GM23338 (cell line): ENCODE measurements around the gene STK32C. TPM values are rescaled to one million over a fixed set of nuclear protein-coding genes. Genes with fewer than 3 reads are reported as not detected.

ENCODE experiments used
- ATAC-seq: fragments of 200-7000 bp; cut with Tn5 transposase; 3 replicates; pipeline ENCODE4 v1.9.1; 2020
- DNase-seq: peaks from one replicate; pipeline ENCODE4 v3.0.0-alpha.2; 2015; ENCODE audit warnings: low spot score
- H2AFZ ChIP-seq: fragments of 200-600 bp; sonication (generic); 2 replicates; pipeline ENCODE4 v1.8.0; 2016; ENCODE audit warnings: antibody characterized with exemption, mild to moderate bottlenecking, moderate library complexity
- H3F3A ChIP-seq: fragments of 200-600 bp; sonication (generic); replicated peaks from 2 replicates; pipeline ENCODE4 v1.8.0; 2017; ENCODE audit warnings: antibody characterized with exemption, mixed run types, low read depth
- H3K27ac ChIP-seq: fragments of 200-600 bp; sonication (generic); 2 replicates; pipeline ENCODE4 v1.6.1; 2016; ENCODE audit warnings: low read depth
- H3K27me3 ChIP-seq: fragments of 200-600 bp; sonication (generic); 2 replicates; pipeline ENCODE4 v1.8.0; 2016; ENCODE audit warnings: mild to moderate bottlenecking, mixed run types, moderate library complexity; ENCODE audit not compliant: insufficient read depth
- H3K36me3 ChIP-seq: fragments of 200-600 bp; sonication (generic); 2 replicates; pipeline ENCODE4 v1.8.0; 2016; ENCODE audit warnings: mild to moderate bottlenecking; ENCODE audit not compliant: insufficient read depth
- H3K4me1 ChIP-seq: fragments of 200-600 bp; sonication (generic); 2 replicates; pipeline ENCODE4 v1.8.0; 2016; ENCODE audit warnings: mild to moderate bottlenecking, moderate library complexity; ENCODE audit not compliant: insufficient read depth
- H3K4me2 ChIP-seq: fragments of 200-600 bp; sonication (generic); 2 replicates; pipeline ENCODE4 v1.7.1; 2017; ENCODE audit warnings: mixed run types
- H3K4me3 ChIP-seq: fragments of 200-600 bp; sonication (generic); 2 replicates; pipeline ENCODE4 v1.6.1; 2016; ENCODE audit warnings: mixed run types
- H3K79me2 ChIP-seq: fragments of 200-600 bp; sonication (generic); replicated peaks from 2 replicates; pipeline ENCODE4 v1.8.0; 2017; ENCODE audit warnings: mild to moderate bottlenecking; ENCODE audit not compliant: insufficient read depth
- H3K9me2 ChIP-seq: fragments of 200-600 bp; sonication (generic); 2 replicates; pipeline ENCODE4 v1.8.0; 2017; ENCODE audit not compliant: insufficient read depth
- H4K20me1 ChIP-seq: fragments of 200-600 bp; sonication (generic); replicated peaks from 2 replicates; pipeline ENCODE4 v1.8.0; 2017; ENCODE audit warnings: mild to moderate bottlenecking; ENCODE audit not compliant: insufficient read depth
- H3K27ac Mint-ChIP-seq: 2 replicates; pipeline ENCODE4 v1.8.0; 2020; ENCODE audit warnings: inconsistent platforms, mild to moderate bottlenecking, moderate library complexity, mixed read lengths
- H3K27me3 Mint-ChIP-seq: 3 replicates; pipeline ENCODE4 v1.8.0; 2022; ENCODE audit warnings: low read depth, mild to moderate bottlenecking, moderate library complexity, mixed read lengths, inconsistent platforms; ENCODE audit not compliant: insufficient read depth, poor library complexity
- H3K36me3 Mint-ChIP-seq: 3 replicates; pipeline ENCODE4 v1.8.0; 2021; ENCODE audit warnings: low read depth, mild to moderate bottlenecking, inconsistent platforms, moderate library complexity, mixed read lengths
- H3K4me1 Mint-ChIP-seq: 3 replicates; pipeline ENCODE4 v1.8.0; 2020; ENCODE audit warnings: mild to moderate bottlenecking, inconsistent platforms, mixed read lengths
- H3K4me3 Mint-ChIP-seq: 3 replicates; pipeline ENCODE4 v1.8.0; 2021; ENCODE audit warnings: moderate library complexity, mild to moderate bottlenecking, inconsistent platforms, mixed read lengths
- H3K9me3 Mint-ChIP-seq: 3 replicates; pipeline ENCODE4 v1.8.0; 2020; ENCODE audit warnings: moderate library complexity, mild to moderate bottlenecking, inconsistent platforms, mixed read lengths
- CREB1 ChIP-seq: fragments of 250-450 bp; sonication (Bioruptor Pico); IDR thresholded peaks from 2 replicates; pipeline ENCODE4 v1.5.0; 2020; ENCODE audit warnings: low read depth, mild to moderate bottlenecking, moderate library complexity
- CTCF ChIP-seq, 2 experiments: fragments of 200-600 bp in 1 of 2; sonication (generic) in 1 of 2; conservative IDR thresholded peaks; 2 replicates each; pipeline versions ENCODE4 v1.5.1 to v1.6.1; 2016 to 2017; ENCODE audit warnings: antibody characterized with exemption in 2 of 2, low read depth in 2 of 2, mild to moderate bottlenecking in 2 of 2, moderate library complexity in 1 of 2
- EZH2 ChIP-seq: fragments of 200-600 bp; sonication (generic); IDR thresholded peaks from one replicate; pipeline ENCODE4 v1.8.0; 2017; ENCODE audit warnings: antibody characterized with exemption, mild to moderate bottlenecking, low read depth; ENCODE audit not compliant: unreplicated experiment
- EZH2phosphoT487 ChIP-seq: fragments of 200-600 bp; sonication (generic); IDR thresholded peaks from one replicate; pipeline ENCODE4 v1.8.1; 2018; ENCODE audit warnings: antibody characterized with exemption; ENCODE audit not compliant: unreplicated experiment
- JUNB ChIP-seq: IDR thresholded peaks from one replicate; pipeline ENCODE4 v1.6.1; 2016; ENCODE audit warnings: antibody characterized with exemption; ENCODE audit not compliant: unreplicated experiment
- NANOG ChIP-seq: IDR thresholded peaks from 2 replicates; pipeline ENCODE4 v1.6.1; 2016; ENCODE audit warnings: antibody characterized with exemption, borderline replicate concordance
- POLR2AphosphoS5 ChIP-seq: IDR thresholded peaks from 2 replicates; pipeline ENCODE4 v1.6.1; 2016; ENCODE audit warnings: antibody characterized with exemption, low read depth
- STAT1 ChIP-seq: IDR thresholded peaks from one replicate; pipeline ENCODE4 v1.6.1; 2016; ENCODE audit warnings: antibody characterized with exemption; ENCODE audit not compliant: unreplicated experiment
- ZNF114 ChIP-seq: fragments of 250-450 bp; sonication (Bioruptor Pico); IDR thresholded peaks from 2 replicates; pipeline ENCODE4 v1.5.0; 2020; ENCODE audit warnings: mild to moderate bottlenecking, moderate library complexity
- ZNF331 ChIP-seq: fragments of 250-450 bp; sonication (Bioruptor Pico); IDR thresholded peaks from 2 replicates; pipeline ENCODE4 v1.5.0; 2020; ENCODE audit warnings: low read depth, mild to moderate bottlenecking, moderate library complexity
- polyA plus RNA-seq: library from polyadenylated mRNA; unstranded; fragments of >200 nt; fragmentation: Nextera tagmentation; extraction: Ambion mirVana; gene quantifications from 2 replicates; pipeline ENCODE4 v1.2.1, GENCODE V29; 2016
- total RNA-seq: library from RNA; depleted of rRNA; stranded (reverse); fragments of >200 nt; shearing (Covaris generic); gene quantifications from 2 replicates; pipeline ENCODE4 v1.2.3, GENCODE V29; 2014
- TF ChIP-seq, protein P1 (sequence below): fragments of 250-450 bp; sonication (Bioruptor Pico); IDR thresholded peaks from 2 replicates; pipeline ENCODE4 v1.5.0; 2020; ENCODE audit warnings: mild to moderate bottlenecking, moderate library complexity
- TF ChIP-seq, protein P2 (sequence below): IDR thresholded peaks from 2 replicates; pipeline ENCODE4 v1.6.1; 2016; ENCODE audit warnings: antibody characterized with exemption
- TF ChIP-seq, protein P3 (sequence below): IDR thresholded peaks from one replicate; pipeline ENCODE4 v1.6.1; 2018; ENCODE audit warnings: antibody characterized with exemption; ENCODE audit not compliant: unreplicated experiment

The STK32C gene
- total and polyA plus RNA-seq, 2 experiments from 2014 or later: 10.2 to 20.5 TPM

- H3K4me2 ChIP-seq: no peak overlapping the region
- H3K9me2 ChIP-seq: no peaks in the 10 kb centered on the region
- no peaks in the 10 kb centered on the region for H3K27me3 ChIP-seq
- no peak overlapping the region for H3K4me3 ChIP-seq
- no peaks in the 10 kb centered on the region for H3K36me3 ChIP-seq
- no peaks in the 10 kb centered on the region for H4K20me1 ChIP-seq
- Mint-ChIP-seq H3K36me3 (peaks cover 4% of the 10 kb centered on the region), H3K4me1 (no peaks in the 10 kb centered on the region), H3K4me3 (no peak overlapping the region), H3K9me3 (no peaks in the 10 kb centered on the region; the same call in 1 of the 3 replicates), H3K27ac (no peak overlapping the region), H3K27me3 (peaks cover 1% of the 10 kb centered on the region)
- H2AFZ ChIP-seq: no peak overlapping the region
- no peak for ATAC-seq
- TF ChIP-seq CREB1 (CRISPR knock-in tag) (no peak), POLR2AphosphoS5 (no peak), ZNF331 (CRISPR knock-in tag) (no peak), EZH2 (no peak), EZH2phosphoT487 (no peak), JUNB (no peak), ZNF114 (no peak), NANOG (no peak), STAT1 (no peak), CTCF (conservative IDR thresholded peaks at IDR 0.05; ENCODE audit: low read depth in 2 of 2) (no peak)
- TF ChIP-seq, protein P1, sequence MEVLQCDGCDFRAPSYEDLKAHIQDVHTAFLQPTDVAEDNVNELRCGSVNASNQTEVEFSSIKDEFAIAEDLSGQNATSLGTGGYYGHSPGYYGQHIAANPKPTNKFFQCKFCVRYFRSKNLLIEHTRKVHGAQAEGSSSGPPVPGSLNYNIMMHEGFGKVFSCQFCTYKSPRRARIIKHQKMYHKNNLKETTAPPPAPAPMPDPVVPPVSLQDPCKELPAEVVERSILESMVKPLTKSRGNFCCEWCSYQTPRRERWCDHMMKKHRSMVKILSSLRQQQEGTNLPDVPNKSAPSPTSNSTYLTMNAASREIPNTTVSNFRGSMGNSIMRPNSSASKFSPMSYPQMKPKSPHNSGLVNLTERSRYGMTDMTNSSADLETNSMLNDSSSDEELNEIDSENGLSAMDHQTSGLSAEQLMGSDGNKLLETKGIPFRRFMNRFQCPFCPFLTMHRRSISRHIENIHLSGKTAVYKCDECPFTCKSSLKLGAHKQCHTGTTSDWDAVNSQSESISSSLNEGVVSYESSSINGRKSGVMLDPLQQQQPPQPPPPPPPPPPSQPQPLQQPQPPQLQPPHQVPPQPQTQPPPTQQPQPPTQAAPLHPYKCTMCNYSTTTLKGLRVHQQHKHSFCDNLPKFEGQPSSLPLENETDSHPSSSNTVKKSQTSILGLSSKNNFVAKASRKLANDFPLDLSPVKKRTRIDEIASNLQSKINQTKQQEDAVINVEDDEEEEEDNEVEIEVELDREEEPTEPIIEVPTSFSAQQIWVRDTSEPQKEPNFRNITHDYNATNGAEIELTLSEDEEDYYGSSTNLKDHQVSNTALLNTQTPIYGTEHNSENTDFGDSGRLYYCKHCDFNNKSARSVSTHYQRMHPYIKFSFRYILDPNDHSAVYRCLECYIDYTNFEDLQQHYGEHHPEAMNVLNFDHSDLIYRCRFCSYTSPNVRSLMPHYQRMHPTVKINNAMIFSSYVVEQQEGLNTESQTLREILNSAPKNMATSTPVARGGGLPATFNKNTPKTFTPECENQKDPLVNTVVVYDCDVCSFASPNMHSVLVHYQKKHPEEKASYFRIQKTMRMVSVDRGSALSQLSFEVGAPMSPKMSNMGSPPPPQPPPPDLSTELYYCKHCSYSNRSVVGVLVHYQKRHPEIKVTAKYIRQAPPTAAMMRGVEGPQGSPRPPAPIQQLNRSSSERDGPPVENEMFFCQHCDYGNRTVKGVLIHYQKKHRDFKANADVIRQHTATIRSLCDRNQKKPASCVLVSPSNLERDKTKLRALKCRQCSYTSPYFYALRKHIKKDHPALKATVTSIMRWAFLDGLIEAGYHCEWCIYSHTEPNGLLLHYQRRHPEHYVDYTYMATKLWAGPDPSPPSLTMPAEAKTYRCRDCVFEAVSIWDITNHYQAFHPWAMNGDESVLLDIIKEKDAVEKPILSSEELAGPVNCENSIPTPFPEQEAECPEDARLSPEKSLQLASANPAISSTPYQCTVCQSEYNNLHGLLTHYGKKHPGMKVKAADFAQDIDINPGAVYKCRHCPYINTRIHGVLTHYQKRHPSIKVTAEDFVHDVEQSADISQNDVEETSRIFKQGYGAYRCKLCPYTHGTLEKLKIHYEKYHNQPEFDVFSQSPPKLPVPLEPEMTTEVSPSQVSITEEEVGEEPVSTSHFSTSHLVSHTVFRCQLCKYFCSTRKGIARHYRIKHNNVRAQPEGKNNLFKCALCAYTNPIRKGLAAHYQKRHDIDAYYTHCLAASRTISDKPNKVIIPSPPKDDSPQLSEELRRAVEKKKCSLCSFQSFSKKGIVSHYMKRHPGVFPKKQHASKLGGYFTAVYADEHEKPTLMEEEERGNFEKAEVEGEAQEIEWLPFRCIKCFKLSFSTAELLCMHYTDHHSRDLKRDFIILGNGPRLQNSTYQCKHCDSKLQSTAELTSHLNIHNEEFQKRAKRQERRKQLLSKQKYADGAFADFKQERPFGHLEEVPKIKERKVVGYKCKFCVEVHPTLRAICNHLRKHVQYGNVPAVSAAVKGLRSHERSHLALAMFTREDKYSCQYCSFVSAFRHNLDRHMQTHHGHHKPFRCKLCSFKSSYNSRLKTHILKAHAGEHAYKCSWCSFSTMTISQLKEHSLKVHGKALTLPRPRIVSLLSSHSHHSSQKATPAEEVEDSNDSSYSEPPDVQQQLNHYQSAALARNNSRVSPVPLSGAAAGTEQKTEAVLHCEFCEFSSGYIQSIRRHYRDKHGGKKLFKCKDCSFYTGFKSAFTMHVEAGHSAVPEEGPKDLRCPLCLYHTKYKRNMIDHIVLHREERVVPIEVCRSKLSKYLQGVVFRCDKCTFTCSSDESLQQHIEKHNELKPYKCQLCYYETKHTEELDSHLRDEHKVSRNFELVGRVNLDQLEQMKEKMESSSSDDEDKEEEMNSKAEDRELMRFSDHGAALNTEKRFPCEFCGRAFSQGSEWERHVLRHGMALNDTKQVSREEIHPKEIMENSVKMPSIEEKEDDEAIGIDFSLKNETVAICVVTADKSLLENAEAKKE (CRISPR knock-in tag): no peak
- TF ChIP-seq, protein P2, sequence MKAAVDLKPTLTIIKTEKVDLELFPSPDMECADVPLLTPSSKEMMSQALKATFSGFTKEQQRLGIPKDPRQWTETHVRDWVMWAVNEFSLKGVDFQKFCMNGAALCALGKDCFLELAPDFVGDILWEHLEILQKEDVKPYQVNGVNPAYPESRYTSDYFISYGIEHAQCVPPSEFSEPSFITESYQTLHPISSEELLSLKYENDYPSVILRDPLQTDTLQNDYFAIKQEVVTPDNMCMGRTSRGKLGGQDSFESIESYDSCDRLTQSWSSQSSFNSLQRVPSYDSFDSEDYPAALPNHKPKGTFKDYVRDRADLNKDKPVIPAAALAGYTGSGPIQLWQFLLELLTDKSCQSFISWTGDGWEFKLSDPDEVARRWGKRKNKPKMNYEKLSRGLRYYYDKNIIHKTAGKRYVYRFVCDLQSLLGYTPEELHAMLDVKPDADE: no peak
- TF ChIP-seq, protein P3, sequence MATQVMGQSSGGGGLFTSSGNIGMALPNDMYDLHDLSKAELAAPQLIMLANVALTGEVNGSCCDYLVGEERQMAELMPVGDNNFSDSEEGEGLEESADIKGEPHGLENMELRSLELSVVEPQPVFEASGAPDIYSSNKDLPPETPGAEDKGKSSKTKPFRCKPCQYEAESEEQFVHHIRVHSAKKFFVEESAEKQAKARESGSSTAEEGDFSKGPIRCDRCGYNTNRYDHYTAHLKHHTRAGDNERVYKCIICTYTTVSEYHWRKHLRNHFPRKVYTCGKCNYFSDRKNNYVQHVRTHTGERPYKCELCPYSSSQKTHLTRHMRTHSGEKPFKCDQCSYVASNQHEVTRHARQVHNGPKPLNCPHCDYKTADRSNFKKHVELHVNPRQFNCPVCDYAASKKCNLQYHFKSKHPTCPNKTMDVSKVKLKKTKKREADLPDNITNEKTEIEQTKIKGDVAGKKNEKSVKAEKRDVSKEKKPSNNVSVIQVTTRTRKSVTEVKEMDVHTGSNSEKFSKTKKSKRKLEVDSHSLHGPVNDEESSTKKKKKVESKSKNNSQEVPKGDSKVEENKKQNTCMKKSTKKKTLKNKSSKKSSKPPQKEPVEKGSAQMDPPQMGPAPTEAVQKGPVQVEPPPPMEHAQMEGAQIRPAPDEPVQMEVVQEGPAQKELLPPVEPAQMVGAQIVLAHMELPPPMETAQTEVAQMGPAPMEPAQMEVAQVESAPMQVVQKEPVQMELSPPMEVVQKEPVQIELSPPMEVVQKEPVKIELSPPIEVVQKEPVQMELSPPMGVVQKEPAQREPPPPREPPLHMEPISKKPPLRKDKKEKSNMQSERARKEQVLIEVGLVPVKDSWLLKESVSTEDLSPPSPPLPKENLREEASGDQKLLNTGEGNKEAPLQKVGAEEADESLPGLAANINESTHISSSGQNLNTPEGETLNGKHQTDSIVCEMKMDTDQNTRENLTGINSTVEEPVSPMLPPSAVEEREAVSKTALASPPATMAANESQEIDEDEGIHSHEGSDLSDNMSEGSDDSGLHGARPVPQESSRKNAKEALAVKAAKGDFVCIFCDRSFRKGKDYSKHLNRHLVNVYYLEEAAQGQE: no peak
- H3K4me1 ChIP-seq: no peaks in the 10 kb centered on the region
- H3F3A ChIP-seq: no peaks in the 10 kb centered on the region
- DNase-seq: no peak
- H3K27ac ChIP-seq: no peak overlapping the region
- H3K79me2 ChIP-seq: no peaks in the 10 kb centered on the region
These were observed 112.2 kb downstream of the STK32C start for GRCh38 chr10:132195366-132196075.
